ENCODE measurements around the gene SCAF4. TPM values are rescaled to one million over a fixed set of nuclear protein-coding genes. Genes with fewer than 3 reads are reported as not detected.

Gene SCAF4
- total and polyA plus RNA-seq, 9 of the 15 experiments (the other 6 are each of a cell fraction or from before 2014, with no cell fraction given): 2.3 to 55.7 (median 17.2) TPM

DNA sequence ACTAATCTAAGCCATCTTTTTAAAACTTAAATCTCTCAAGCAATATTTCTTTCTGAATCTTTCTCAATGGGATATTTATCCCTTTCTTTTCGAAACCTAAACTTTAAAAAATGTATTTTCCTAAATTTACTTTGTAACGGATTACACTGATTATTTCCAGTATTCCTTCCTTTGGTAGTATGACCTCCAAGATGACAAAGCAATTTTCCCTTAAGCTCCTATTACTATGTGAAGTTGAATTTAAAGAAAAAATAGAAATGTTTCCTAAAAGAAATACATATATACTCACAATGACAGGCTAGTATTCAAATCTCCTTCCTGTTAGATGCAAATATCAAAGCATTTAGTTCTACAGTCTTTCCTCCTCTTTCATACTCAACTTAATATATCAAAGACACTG, 15.8 kb downstream of the SCAF4 start (continued):
- TF ChIP-seq, protein P1, sequence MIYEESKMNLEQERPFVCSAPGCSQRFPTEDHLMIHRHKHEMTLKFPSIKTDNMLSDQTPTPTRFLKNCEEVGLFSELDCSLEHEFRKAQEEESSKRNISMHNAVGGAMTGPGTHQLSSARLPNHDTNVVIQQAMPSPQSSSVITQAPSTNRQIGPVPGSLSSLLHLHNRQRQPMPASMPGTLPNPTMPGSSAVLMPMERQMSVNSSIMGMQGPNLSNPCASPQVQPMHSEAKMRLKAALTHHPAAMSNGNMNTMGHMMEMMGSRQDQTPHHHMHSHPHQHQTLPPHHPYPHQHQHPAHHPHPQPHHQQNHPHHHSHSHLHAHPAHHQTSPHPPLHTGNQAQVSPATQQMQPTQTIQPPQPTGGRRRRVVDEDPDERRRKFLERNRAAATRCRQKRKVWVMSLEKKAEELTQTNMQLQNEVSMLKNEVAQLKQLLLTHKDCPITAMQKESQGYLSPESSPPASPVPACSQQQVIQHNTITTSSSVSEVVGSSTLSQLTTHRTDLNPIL (CRISPR knock-in tag; IDR thresholded peaks at IDR 0.05): no peak
- TF ChIP-seq ZNF707 (CRISPR knock-in tag; conservative IDR thresholded peaks at IDR 0.05): no peak
- TF ChIP-seq EWSR1 (IDR thresholded peaks at IDR 0.05; ENCODE audit: borderline replicate concordance, low read depth, partially characterized antibody): no peak
- TF ChIP-seq, protein P2, sequence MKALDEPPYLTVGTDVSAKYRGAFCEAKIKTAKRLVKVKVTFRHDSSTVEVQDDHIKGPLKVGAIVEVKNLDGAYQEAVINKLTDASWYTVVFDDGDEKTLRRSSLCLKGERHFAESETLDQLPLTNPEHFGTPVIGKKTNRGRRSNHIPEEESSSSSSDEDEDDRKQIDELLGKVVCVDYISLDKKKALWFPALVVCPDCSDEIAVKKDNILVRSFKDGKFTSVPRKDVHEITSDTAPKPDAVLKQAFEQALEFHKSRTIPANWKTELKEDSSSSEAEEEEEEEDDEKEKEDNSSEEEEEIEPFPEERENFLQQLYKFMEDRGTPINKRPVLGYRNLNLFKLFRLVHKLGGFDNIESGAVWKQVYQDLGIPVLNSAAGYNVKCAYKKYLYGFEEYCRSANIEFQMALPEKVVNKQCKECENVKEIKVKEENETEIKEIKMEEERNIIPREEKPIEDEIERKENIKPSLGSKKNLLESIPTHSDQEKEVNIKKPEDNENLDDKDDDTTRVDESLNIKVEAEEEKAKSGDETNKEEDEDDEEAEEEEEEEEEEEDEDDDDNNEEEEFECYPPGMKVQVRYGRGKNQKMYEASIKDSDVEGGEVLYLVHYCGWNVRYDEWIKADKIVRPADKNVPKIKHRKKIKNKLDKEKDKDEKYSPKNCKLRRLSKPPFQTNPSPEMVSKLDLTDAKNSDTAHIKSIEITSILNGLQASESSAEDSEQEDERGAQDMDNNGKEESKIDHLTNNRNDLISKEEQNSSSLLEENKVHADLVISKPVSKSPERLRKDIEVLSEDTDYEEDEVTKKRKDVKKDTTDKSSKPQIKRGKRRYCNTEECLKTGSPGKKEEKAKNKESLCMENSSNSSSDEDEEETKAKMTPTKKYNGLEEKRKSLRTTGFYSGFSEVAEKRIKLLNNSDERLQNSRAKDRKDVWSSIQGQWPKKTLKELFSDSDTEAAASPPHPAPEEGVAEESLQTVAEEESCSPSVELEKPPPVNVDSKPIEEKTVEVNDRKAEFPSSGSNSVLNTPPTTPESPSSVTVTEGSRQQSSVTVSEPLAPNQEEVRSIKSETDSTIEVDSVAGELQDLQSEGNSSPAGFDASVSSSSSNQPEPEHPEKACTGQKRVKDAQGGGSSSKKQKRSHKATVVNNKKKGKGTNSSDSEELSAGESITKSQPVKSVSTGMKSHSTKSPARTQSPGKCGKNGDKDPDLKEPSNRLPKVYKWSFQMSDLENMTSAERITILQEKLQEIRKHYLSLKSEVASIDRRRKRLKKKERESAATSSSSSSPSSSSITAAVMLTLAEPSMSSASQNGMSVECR (CRISPR knock-in tag; IDR thresholded peaks at IDR 0.05): no peak
- TF ChIP-seq ZNF583 (CRISPR knock-in tag; IDR thresholded peaks at IDR 0.05): no peak
- no peak for TF ChIP-seq ZNF75A (CRISPR knock-in tag; IDR thresholded peaks at IDR 0.05)
- TF ChIP-seq E2F3 (CRISPR knock-in tag; IDR thresholded peaks at IDR 0.05): no peak
- no peak for TF ChIP-seq EGR1 (conservative IDR thresholded peaks at IDR 0.05)
- TF ChIP-seq NFATC3 (IDR thresholded peaks at IDR 0.05): no peak
- no peak for TF ChIP-seq WHSC1 (IDR thresholded peaks at IDR 0.05; ENCODE audit: low read length)
- no peak for TF ChIP-seq ZNF584 (CRISPR knock-in tag; IDR thresholded peaks at IDR 0.05; ENCODE audit: low read depth)
- TF ChIP-seq SOX6 (IDR thresholded peaks at IDR 0.05): no peak
- TF ChIP-seq, protein P3, sequence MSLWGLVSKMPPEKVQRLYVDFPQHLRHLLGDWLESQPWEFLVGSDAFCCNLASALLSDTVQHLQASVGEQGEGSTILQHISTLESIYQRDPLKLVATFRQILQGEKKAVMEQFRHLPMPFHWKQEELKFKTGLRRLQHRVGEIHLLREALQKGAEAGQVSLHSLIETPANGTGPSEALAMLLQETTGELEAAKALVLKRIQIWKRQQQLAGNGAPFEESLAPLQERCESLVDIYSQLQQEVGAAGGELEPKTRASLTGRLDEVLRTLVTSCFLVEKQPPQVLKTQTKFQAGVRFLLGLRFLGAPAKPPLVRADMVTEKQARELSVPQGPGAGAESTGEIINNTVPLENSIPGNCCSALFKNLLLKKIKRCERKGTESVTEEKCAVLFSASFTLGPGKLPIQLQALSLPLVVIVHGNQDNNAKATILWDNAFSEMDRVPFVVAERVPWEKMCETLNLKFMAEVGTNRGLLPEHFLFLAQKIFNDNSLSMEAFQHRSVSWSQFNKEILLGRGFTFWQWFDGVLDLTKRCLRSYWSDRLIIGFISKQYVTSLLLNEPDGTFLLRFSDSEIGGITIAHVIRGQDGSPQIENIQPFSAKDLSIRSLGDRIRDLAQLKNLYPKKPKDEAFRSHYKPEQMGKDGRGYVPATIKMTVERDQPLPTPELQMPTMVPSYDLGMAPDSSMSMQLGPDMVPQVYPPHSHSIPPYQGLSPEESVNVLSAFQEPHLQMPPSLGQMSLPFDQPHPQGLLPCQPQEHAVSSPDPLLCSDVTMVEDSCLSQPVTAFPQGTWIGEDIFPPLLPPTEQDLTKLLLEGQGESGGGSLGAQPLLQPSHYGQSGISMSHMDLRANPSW (CRISPR knock-in tag; IDR thresholded peaks at IDR 0.05): no peak
- TF ChIP-seq TEAD4 (IDR thresholded peaks at IDR 0.05; ENCODE audit: low read length): no peak
- no peak for TF ChIP-seq TEAD4 (CRISPR knock-in tag; IDR thresholded peaks at IDR 0.05; ENCODE audit: borderline replicate concordance)
- no peak for TF ChIP-seq JUND (IDR thresholded peaks at IDR 0.05; ENCODE audit: borderline replicate concordance, low read depth, low read length)
- TF ChIP-seq JUND (tag; IDR thresholded peaks at IDR 0.05; ENCODE audit: borderline replicate concordance, low read depth, low read length): no peak
- no peak for TF ChIP-seq BACH1 (tag; IDR thresholded peaks at IDR 0.05)
- TF ChIP-seq HSF4 (CRISPR knock-in tag; IDR thresholded peaks at IDR 0.05; ENCODE audit: borderline replicate concordance): no peak
- no peak for TF ChIP-seq KLF1 (tag; IDR thresholded peaks at IDR 0.05)
- 0 out of 2 replicates have a peak, but pooled peaks have one; percentile 24 for TF ChIP-seq SMARCE1 (IDR thresholded peaks at IDR 0.05)
- TF ChIP-seq MEF2A (IDR thresholded peaks at IDR 0.05; ENCODE audit: control insufficient read depth, low read depth, low read length): no peak

Measured in K562 (cell line).